Measurements from ENCODE around the gene AK8. TPM values are rescaled to one million over a fixed set of nuclear protein-coding genes. Genes with fewer than 3 reads are reported as not detected.

Gene AK8
- polyA plus RNA-seq, 1 experiment: 0.53 TPM

DNA sequence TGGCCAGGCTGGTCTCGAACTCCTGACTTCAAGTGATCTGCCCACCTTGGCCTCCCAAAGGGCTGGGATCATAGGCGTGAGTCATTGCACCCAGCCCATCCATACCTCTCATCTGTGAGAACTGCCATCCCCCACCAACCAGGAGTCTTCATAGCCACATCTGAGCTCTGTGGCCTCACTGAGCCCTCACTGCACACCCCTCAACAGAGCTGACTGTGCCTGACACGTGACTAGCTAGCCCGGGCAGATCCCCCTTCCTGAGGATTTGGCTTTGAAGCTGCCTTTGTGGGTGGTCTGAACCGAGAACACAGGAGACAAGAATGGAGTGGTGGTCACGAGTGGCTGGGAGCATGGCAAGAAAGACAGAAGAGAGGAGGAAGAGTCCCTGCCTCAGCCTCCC is 15.6 kb downstream of the AK8 start:
- POLR2A ChIA-PET: no interaction called here
- CTCF ChIA-PET: interaction anchor here (1.0 kb wide), 1 partner anchor 9 kb away, joined by 3 read pairs; no protein-coding TSS in a partner anchor
- Histone ChIP-seq H3K4me3 (ENCODE audit: low read depth, low read length) (no peak overlapping the region), H3K27me3 (ENCODE audit: control insufficient read depth, insufficient read depth, low read length) (peaks cover 15% of the 10 kb centered on the region), H3K36me3 (ENCODE audit: control insufficient read depth, insufficient read depth, low read length) (no peaks in the 10 kb centered on the region)
- no peak for DNase-seq (ENCODE audit: low read depth)
- TF ChIP-seq, protein P1, sequence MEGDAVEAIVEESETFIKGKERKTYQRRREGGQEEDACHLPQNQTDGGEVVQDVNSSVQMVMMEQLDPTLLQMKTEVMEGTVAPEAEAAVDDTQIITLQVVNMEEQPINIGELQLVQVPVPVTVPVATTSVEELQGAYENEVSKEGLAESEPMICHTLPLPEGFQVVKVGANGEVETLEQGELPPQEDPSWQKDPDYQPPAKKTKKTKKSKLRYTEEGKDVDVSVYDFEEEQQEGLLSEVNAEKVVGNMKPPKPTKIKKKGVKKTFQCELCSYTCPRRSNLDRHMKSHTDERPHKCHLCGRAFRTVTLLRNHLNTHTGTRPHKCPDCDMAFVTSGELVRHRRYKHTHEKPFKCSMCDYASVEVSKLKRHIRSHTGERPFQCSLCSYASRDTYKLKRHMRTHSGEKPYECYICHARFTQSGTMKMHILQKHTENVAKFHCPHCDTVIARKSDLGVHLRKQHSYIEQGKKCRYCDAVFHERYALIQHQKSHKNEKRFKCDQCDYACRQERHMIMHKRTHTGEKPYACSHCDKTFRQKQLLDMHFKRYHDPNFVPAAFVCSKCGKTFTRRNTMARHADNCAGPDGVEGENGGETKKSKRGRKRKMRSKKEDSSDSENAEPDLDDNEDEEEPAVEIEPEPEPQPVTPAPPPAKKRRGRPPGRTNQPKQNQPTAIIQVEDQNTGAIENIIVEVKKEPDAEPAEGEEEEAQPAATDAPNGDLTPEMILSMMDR (IDR thresholded peaks at IDR 0.05; ENCODE audit: insufficient read depth, low read depth, low read length): no peak

DNA sequence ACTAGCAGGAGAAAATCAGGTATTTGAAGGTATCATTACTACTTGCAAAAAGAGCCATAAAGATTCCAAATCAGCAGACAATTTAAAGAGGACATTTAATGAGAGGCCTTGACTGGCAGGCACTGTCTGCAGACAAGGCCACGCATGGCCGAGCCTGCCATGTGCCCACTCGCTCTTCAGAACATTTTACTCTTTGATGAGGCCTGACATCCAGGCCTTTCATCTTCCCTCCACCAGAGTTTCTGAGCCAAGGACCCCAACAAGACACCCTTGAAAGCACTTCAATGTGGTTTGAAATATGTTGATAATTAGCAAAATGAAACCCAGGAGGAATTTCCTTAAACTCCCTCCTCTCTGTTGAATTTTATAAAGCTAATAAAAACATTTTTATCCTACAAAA is 16.4 kb downstream of the AK8 start:
- TF ChIP-seq, protein P1 (IDR thresholded peaks at IDR 0.05; ENCODE audit: insufficient read depth, low read depth, low read length): no peak

DNA sequence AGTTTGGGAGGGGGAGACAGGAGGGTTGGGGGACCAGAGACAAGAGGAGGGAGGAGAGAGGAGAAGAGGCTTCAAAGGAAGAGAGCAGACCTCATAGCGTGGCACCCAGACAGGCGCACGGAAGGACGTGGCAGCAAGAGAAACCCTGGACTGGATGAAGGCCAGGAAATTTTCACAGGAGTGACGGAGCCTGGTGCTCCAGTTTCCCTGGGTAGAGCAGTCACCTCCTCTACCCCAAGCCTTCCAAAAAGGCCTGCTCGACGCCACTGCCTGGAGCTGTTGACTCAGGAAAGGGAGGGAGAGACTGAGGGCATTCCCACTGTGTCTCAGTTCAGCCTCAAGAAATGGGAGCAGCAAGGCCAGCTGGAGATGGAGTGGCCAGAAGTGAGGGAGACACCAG is 19.3 kb downstream of the AK8 start:
- Histone ChIP-seq H3K4me3 (ENCODE audit: low read depth, low read length) (no peak overlapping the region), H3K36me3 (ENCODE audit: control insufficient read depth, insufficient read depth, low read length) (no peaks in the 10 kb centered on the region), H3K27me3 (ENCODE audit: control insufficient read depth, insufficient read depth, low read length) (peaks cover 15% of the 10 kb centered on the region)
- TF ChIP-seq, protein P1 (IDR thresholded peaks at IDR 0.05; ENCODE audit: insufficient read depth, low read depth, low read length): no peak
- ChIA-PET POLR2A (no interaction called here), CTCF (no interaction called here)
- DNase-seq (ENCODE audit: low read depth): no peak

More for the DNA sequence above, 16.4 kb downstream of the AK8 start:
- Histone ChIP-seq H3K4me3 (ENCODE audit: low read depth, low read length) (no peak overlapping the region), H3K36me3 (ENCODE audit: control insufficient read depth, insufficient read depth, low read length) (no peaks in the 10 kb centered on the region), H3K27me3 (ENCODE audit: control insufficient read depth, insufficient read depth, low read length) (peaks cover 15% of the 10 kb centered on the region)
- DNase-seq (ENCODE audit: low read depth): no peak
- CTCF ChIA-PET: interaction anchor here (0.6 kb wide), 1 partner anchor 353 kb away, joined by 3 read pairs; no protein-coding TSS in a partner anchor
- POLR2A ChIA-PET: no interaction called here

DNA sequence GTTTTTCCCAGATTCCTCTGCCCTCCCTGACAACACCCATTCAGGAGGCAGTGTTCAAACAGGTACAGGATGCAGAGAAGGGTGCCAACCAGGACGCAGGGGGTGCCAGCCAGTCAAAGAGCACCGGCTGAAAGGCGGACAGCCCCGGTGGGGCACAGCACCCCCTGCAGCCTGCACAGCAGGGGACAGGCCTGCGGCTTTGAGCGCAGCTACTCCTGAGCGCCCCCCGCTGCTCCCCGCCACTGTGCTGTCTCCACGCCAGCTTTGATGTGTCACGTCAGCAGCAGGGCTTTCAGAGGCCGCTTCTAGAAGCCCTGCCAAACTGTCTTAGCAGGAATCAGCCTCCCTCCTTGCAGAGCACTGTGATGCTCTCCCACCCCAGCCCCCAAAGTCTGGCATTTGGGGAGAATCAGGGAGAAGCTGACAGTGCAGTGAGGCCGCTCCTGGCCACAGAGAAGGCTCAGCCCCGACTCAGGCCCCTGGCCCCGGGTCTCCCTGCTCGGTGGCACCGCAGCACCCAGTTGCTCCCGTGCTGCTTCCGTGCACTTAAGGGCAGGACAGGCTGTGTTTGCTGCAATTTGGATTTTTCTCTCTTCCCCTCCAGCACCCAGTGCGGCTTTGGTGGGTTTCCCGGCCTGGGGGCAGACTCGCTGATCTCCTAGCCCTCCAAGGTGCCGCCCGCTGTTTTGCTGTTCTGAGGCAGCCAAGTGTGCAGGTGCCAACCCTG is 20.3 kb downstream of the AK8 start:
- CTCF ChIA-PET: no interaction called here
- H3K27me3 ChIP-seq (ENCODE audit: control insufficient read depth, insufficient read depth, low read length): peaks cover 11% of the 10 kb centered on the region
- H3K4me3 ChIP-seq (ENCODE audit: low read depth, low read length): no peak overlapping the region
- DNase-seq (ENCODE audit: low read depth): no peak
- no peaks in the 10 kb centered on the region for H3K36me3 ChIP-seq (ENCODE audit: control insufficient read depth, insufficient read depth, low read length)
- POLR2A ChIA-PET: interaction anchor here (0.6 kb wide), 1 partner anchor 222 kb away, joined by 10 read pairs; no protein-coding TSS in a partner anchor
- TF ChIP-seq, protein P1 (IDR thresholded peaks at IDR 0.05; ENCODE audit: insufficient read depth, low read depth, low read length): no peak

DNA sequence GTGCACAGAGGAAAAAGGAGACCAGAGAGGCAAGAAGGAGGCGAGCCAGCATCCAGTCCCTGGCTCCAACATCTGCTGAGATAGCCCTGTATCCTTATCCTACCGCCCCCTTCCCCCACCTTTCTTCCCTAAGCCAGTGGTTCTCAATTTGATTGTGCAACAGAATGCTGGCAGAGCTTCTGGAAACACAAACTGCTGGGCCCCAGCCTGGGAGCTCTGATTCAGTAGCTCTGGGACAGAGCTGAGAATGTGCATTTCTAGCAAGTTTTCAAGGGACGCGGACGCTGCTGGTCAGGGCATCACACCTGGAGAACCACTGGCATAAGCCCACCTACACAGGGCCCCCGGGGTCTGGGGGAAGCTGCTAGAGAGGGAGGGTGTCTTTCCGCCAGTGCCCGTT is 21.1 kb downstream of the AK8 start:
- ChIA-PET POLR2A (interaction anchor here (0.6 kb wide), 1 partner anchor 222 kb away, joined by 10 read pairs; no protein-coding TSS in a partner anchor), CTCF (interaction anchor here (1.3 kb wide), 1 partner anchor 51 kb away, joined by 3 read pairs; no protein-coding TSS in a partner anchor)
- DNase-seq (ENCODE audit: low read depth): no peak
- Histone ChIP-seq H3K4me3 (ENCODE audit: low read depth, low read length) (no peak overlapping the region), H3K27me3 (ENCODE audit: control insufficient read depth, insufficient read depth, low read length) (peaks cover 11% of the 10 kb centered on the region), H3K36me3 (ENCODE audit: control insufficient read depth, insufficient read depth, low read length) (no peaks in the 10 kb centered on the region)
- TF ChIP-seq, protein P1 (IDR thresholded peaks at IDR 0.05; ENCODE audit: insufficient read depth, low read depth, low read length): no peak
